BLaER1 treated with 17β-estradiol and CSF1 and Interleukin-3, amounts not matched to agents 10 nM and 100 nM (cell line): ENCODE measurements around the gene CDHR2.

ENCODE experiments used
- H3K27ac ChIP-seq, 11 experiments: shearing (Covaris generic); formaldehyde crosslinking; 2 replicates each; pipeline ENCODE4 v1.8.1; 2022
- H3K27me3 ChIP-seq, 11 experiments: shearing (Covaris generic); formaldehyde crosslinking; 2 replicates each; pipeline ENCODE4 v1.8.1; 2022
- H3K36me3 ChIP-seq, 11 experiments: shearing (Covaris generic); formaldehyde crosslinking; 2 replicates each; pipeline ENCODE4 v1.8.1; 2022
- H3K4me1 ChIP-seq, 10 experiments: shearing (Covaris generic); formaldehyde crosslinking; 2 replicates each; pipeline ENCODE4 v1.8.1; 2022
- H3K4me2 ChIP-seq, 11 experiments: shearing (Covaris generic); formaldehyde crosslinking; 2 replicates each; pipeline ENCODE4 v1.8.1; 2022
- H3K4me3 ChIP-seq, 10 experiments: shearing (Covaris generic); formaldehyde crosslinking; 2 replicates each; pipeline ENCODE4 v1.8.1; 2022
- H3K9ac ChIP-seq, 11 experiments: shearing (Covaris generic); formaldehyde crosslinking; 2 replicates each; pipeline ENCODE4 v1.8.1; 2022
- H3K9me3 ChIP-seq, 11 experiments: shearing (Covaris generic); formaldehyde crosslinking; replicated peaks in 1 of 11; 2 replicates each; pipeline ENCODE4 v1.8.1; 2022
- H4K20me1 ChIP-seq, 11 experiments: shearing (Covaris generic); formaldehyde crosslinking; 2 replicates each; pipeline ENCODE4 v1.8.1; 2022
- Cebpa-rat ChIP-seq, 11 experiments: shearing (Covaris generic); IDR thresholded peaks; 2 replicates each; pipeline ENCODE4 v1.8.1; 2022

Gene CDHR2

GRCh38 chr5:176611435-176611834 lies 62.3 kb downstream of the CDHR2 start:
- no peak for TF ChIP-seq Cebpa-rat (IDR thresholded peaks at IDR 0.05)
- 0 out of 22 replicates have a peak, but pooled peaks cover 0 to 6% (median 0%) of the 10 kb centered on the region in 11 experiments for H3K36me3 ChIP-seq
- H3K4me2 ChIP-seq: peak overlapping the region in 4 of 11 experiments; percentile 11 to 52 (median 40); a peak in 6 of 22 replicates
- H3K4me1 ChIP-seq: peaks cover 23 to 58% (median 37%) of the 10 kb centered on the region in 10 experiments
- peaks cover 0 to 37% (median 30%) of the 10 kb centered on the region in 11 experiments; a peak in 20 of 22 replicates for H4K20me1 ChIP-seq
- no peak overlapping the region for H3K27ac ChIP-seq
- H3K4me3 ChIP-seq: no peak overlapping the region
- peaks cover 0 to 4% (median 3%) of the 10 kb centered on the region in 11 experiments; a peak in 3 of 22 replicates for H3K27me3 ChIP-seq
- H3K9ac ChIP-seq: no peak overlapping the region
- no peaks in the 10 kb centered on the region for H3K9me3 ChIP-seq

- Histone ChIP-seq H3K9me3 (no peaks in the 10 kb centered on the region), H3K4me2 (peak overlapping the region in 2 of 11 experiments; percentile 40 to 52; a peak in 4 of 22 replicates), H3K27me3 (peaks cover 0 to 4% (median 3%) of the 10 kb centered on the region in 11 experiments; a peak in 3 of 22 replicates), H3K4me1 (peaks cover 23 to 53% (median 34%) of the 10 kb centered on the region in 10 experiments), H3K4me3 (no peak overlapping the region), H3K36me3 (0 out of 22 replicates have a peak, but pooled peaks cover 0 to 6% (median 0%) of the 10 kb centered on the region in 11 experiments), H4K20me1 (peaks cover 0 to 31% (median 24%) of the 10 kb centered on the region in 11 experiments; a peak in 20 of 22 replicates), H3K9ac (no peak overlapping the region), H3K27ac (no peak overlapping the region)
- no peak for TF ChIP-seq Cebpa-rat (IDR thresholded peaks at IDR 0.05)
Measured at GRCh38 chr5:176612008-176612407, 62.9 kb downstream of the CDHR2 start.

- H3K27me3 ChIP-seq: peaks cover 0 to 8% (median 3%) of the 10 kb centered on the region in 11 experiments; a peak in 6 of 22 replicates
- peaks cover 21 to 51% (median 29%) of the 10 kb centered on the region in 10 experiments for H3K4me1 ChIP-seq
- H3K27ac ChIP-seq: no peak overlapping the region
- H4K20me1 ChIP-seq: peaks cover 0 to 23% (median 16%) of the 10 kb centered on the region in 11 experiments; a peak in 20 of 22 replicates
- H3K4me3 ChIP-seq: no peak overlapping the region
- H3K9me3 ChIP-seq: no peaks in the 10 kb centered on the region
- H3K4me2 ChIP-seq: no peak overlapping the region
- H3K9ac ChIP-seq: no peak overlapping the region
- TF ChIP-seq Cebpa-rat (IDR thresholded peaks at IDR 0.05): no peak
- 0 out of 22 replicates have a peak, but pooled peaks cover 0 to 6% (median 0%) of the 10 kb centered on the region in 11 experiments for H3K36me3 ChIP-seq
Measured at GRCh38 chr5:176612855-176613254, 63.7 kb downstream of the CDHR2 start.

GRCh38 chr5:176614805-176615478 lies 65.8 kb downstream of the CDHR2 start:
- no peaks in the 10 kb centered on the region for H3K36me3 ChIP-seq
- no peak overlapping the region for H3K9ac ChIP-seq
- H3K9me3 ChIP-seq: peaks cover 0 to 7% (median 0%) of the 10 kb centered on the region in 11 experiments; a peak in 2 of 22 replicates
- peak overlapping the region in 10 of 11 experiments; percentile 19 to 61 (median 46); a peak in 17 of 22 replicates for H3K4me2 ChIP-seq
- no peak for TF ChIP-seq Cebpa-rat (IDR thresholded peaks at IDR 0.05)
- H3K27me3 ChIP-seq: peaks cover 8 to 28% (median 23%) of the 10 kb centered on the region in 11 experiments
- no peak overlapping the region for H3K4me3 ChIP-seq
- H3K4me1 ChIP-seq: peaks cover 16 to 47% (median 26%) of the 10 kb centered on the region in 10 experiments
- peaks cover 0 to 12% (median 6%) of the 10 kb centered on the region in 11 experiments; a peak in 7 of 22 replicates for H4K20me1 ChIP-seq
- H3K27ac ChIP-seq: no peak overlapping the region

- peaks cover 0 to 8% (median 0%) of the 10 kb centered on the region in 11 experiments; a peak in 2 of 22 replicates for H3K9me3 ChIP-seq
- peak overlapping the region in 2 of 11 experiments; percentile 4 to 28; a peak in 1 of 22 replicates for H3K4me2 ChIP-seq
- H3K27ac ChIP-seq: no peak overlapping the region
- H3K27me3 ChIP-seq: peaks cover 24 to 40% (median 36%) of the 10 kb centered on the region in 11 experiments
- TF ChIP-seq Cebpa-rat (IDR thresholded peaks at IDR 0.05): no peak
- no peak overlapping the region for H3K9ac ChIP-seq
- no peaks in the 10 kb centered on the region for H3K36me3 ChIP-seq
- H3K4me1 ChIP-seq: peaks cover 32 to 57% (median 39%) of the 10 kb centered on the region in 10 experiments
- H3K4me3 ChIP-seq: no peak overlapping the region
- peaks cover 0 to 24% (median 6%) of the 10 kb centered on the region in 11 experiments; a peak in 8 of 22 replicates for H4K20me1 ChIP-seq
Measured at GRCh38 chr5:176616511-176616910, 67.4 kb downstream of the CDHR2 start.

- Histone ChIP-seq H3K4me3 (peak overlapping the region in 6 of 10 experiments; percentile 27 to 56 (median 40); a peak in 9 of 20 replicates), H3K4me1 (peaks cover 37 to 62% (median 46%) of the 10 kb centered on the region in 10 experiments), H4K20me1 (peaks cover 0 to 18% (median 5%) of the 10 kb centered on the region in 11 experiments; a peak in 8 of 22 replicates), H3K27ac (no peak overlapping the region), H3K36me3 (no peaks in the 10 kb centered on the region), H3K9ac (no peak overlapping the region), H3K27me3 (peaks cover 25 to 48% (median 41%) of the 10 kb centered on the region in 11 experiments), H3K9me3 (peaks cover 0 to 8% (median 0%) of the 10 kb centered on the region in 11 experiments; a peak in 2 of 22 replicates), H3K4me2 (peak overlapping the region; percentile 66 to 90 (median 79))
- TF ChIP-seq Cebpa-rat (IDR thresholded peaks at IDR 0.05): no peak
Measured at GRCh38 chr5:176618783-176619182, 69.6 kb downstream of the CDHR2 start.

GRCh38 chr5:176619203-176619568 lies 70.0 kb downstream of the CDHR2 start:
- Histone ChIP-seq H3K36me3 (no peaks in the 10 kb centered on the region), H3K4me2 (peak overlapping the region; percentile 71 to 90 (median 79)), H3K9ac (no peak overlapping the region), H4K20me1 (peaks cover 0 to 18% (median 4%) of the 10 kb centered on the region in 11 experiments; a peak in 8 of 22 replicates), H3K9me3 (peaks cover 0 to 8% (median 0%) of the 10 kb centered on the region in 11 experiments; a peak in 2 of 22 replicates), H3K4me3 (peak overlapping the region in 6 of 10 experiments; percentile 27 to 56 (median 40); a peak in 9 of 20 replicates), H3K4me1 (peaks cover 37 to 62% (median 48%) of the 10 kb centered on the region in 10 experiments), H3K27me3 (peaks cover 25 to 48% (median 41%) of the 10 kb centered on the region in 11 experiments), H3K27ac (no peak overlapping the region)
- TF ChIP-seq Cebpa-rat (IDR thresholded peaks at IDR 0.05): no peak

- Histone ChIP-seq H3K27me3 (peaks cover 25 to 48% (median 41%) of the 10 kb centered on the region in 11 experiments), H3K27ac (no peak overlapping the region), H3K4me1 (peaks cover 37 to 61% (median 49%) of the 10 kb centered on the region in 10 experiments), H3K36me3 (no peaks in the 10 kb centered on the region), H3K4me2 (peak overlapping the region; percentile 71 to 90 (median 79)), H4K20me1 (peaks cover 0 to 19% (median 4%) of the 10 kb centered on the region in 11 experiments; a peak in 9 of 22 replicates), H3K9me3 (peaks cover 0 to 8% (median 0%) of the 10 kb centered on the region in 11 experiments; a peak in 2 of 22 replicates), H3K9ac (no peak overlapping the region; a peak in 1 of 22 replicates), H3K4me3 (peak overlapping the region in 5 of 10 experiments; percentile 13 to 41 (median 28); a peak in 6 of 20 replicates)
- TF ChIP-seq Cebpa-rat (IDR thresholded peaks at IDR 0.05): no peak
Measured at GRCh38 chr5:176619569-176620332, 70.6 kb downstream of the CDHR2 start.
